ENCODE results near the gene AARSD1.

The AARSD1 gene

GRCh38 chr17:42913981-42914617, 50.2 kb downstream of the AARSD1 start:
- no peaks in the 10 kb centered on the region for H3K9me2 ChIP-seq (replicated peaks; ENCODE audit: insufficient read depth, low read length)
- H3K4me1 ChIP-seq (ENCODE audit: low read length), result peaks cover 6% of the 10 kb centered on the region
- H4K20me1 ChIP-seq (ENCODE audit: insufficient read depth, low read length), result no peaks in the 10 kb centered on the region
- no peak overlapping the region for H2AFZ ChIP-seq (ENCODE audit: low read length)
- no peak for DNase-seq
- no peak overlapping the region for H3K4me3 ChIP-seq (ENCODE audit: low read length)
- H3K27me3 ChIP-seq (replicated peaks; ENCODE audit: insufficient read depth, low read length), result no peaks in the 10 kb centered on the region
- TF ChIP-seq EZH2phosphoT487 (IDR thresholded peaks at IDR 0.05; ENCODE audit: low read length) (no peak), CTCF (IDR thresholded peaks at IDR 0.05; ENCODE audit: low read length) (no peak), EZH2 (optimal IDR thresholded peaks at IDR 0.05; ENCODE audit: low read depth, low read length) (no peak)
- H3K4me2 ChIP-seq (ENCODE audit: low read depth, low read length), result no peak overlapping the region
- no peaks in the 10 kb centered on the region for H3K36me3 ChIP-seq (replicated peaks; ENCODE audit: insufficient read depth, low read length)
- H3K79me2 ChIP-seq (ENCODE audit: low read length), result no peaks in the 10 kb centered on the region
- peaks cover 10% of the 10 kb centered on the region; the same call in 1 of the 2 replicates for H3F3A ChIP-seq (ENCODE audit: insufficient read depth, low read length)
- H3K9me3 ChIP-seq (replicated peaks; ENCODE audit: insufficient read depth, low read length), result no peaks in the 10 kb centered on the region
- no peak overlapping the region for H3K27ac ChIP-seq (ENCODE audit: low read length)
- H3K9ac ChIP-seq (ENCODE audit: low read length), result no peak overlapping the region

GRCh38 chr17:42913522-42913921, 50.7 kb downstream of the AARSD1 start:
- no peaks in the 10 kb centered on the region for H3K9me3 ChIP-seq (replicated peaks; ENCODE audit: insufficient read depth, low read length)
- no peak overlapping the region for H3K9ac ChIP-seq (ENCODE audit: low read length)
- no peak overlapping the region for H3K4me3 ChIP-seq (ENCODE audit: low read length)
- no peak for DNase-seq
- no peak overlapping the region for H3K27ac ChIP-seq (ENCODE audit: low read length)
- no peaks in the 10 kb centered on the region for H3K36me3 ChIP-seq (replicated peaks; ENCODE audit: insufficient read depth, low read length)
- H3F3A ChIP-seq (ENCODE audit: insufficient read depth, low read length), result peaks cover 4% of the 10 kb centered on the region; the same call in 1 of the 2 replicates
- H3K27me3 ChIP-seq (replicated peaks; ENCODE audit: insufficient read depth, low read length), result no peaks in the 10 kb centered on the region
- no peak overlapping the region for H2AFZ ChIP-seq (ENCODE audit: low read length)
- H3K4me1 ChIP-seq (ENCODE audit: low read length), result peaks cover 8% of the 10 kb centered on the region
- TF ChIP-seq CTCF (IDR thresholded peaks at IDR 0.05; ENCODE audit: low read length) (no peak), EZH2phosphoT487 (IDR thresholded peaks at IDR 0.05; ENCODE audit: low read length) (no peak), EZH2 (optimal IDR thresholded peaks at IDR 0.05; ENCODE audit: low read depth, low read length) (no peak)
- no peak overlapping the region for H3K4me2 ChIP-seq (ENCODE audit: low read depth, low read length)
- no peaks in the 10 kb centered on the region for H4K20me1 ChIP-seq (ENCODE audit: insufficient read depth, low read length)
- H3K79me2 ChIP-seq (ENCODE audit: low read length), result no peaks in the 10 kb centered on the region
- no peaks in the 10 kb centered on the region for H3K9me2 ChIP-seq (replicated peaks; ENCODE audit: insufficient read depth, low read length)

GRCh38 chr17:42908872-42909700, 55.2 kb downstream of the AARSD1 start:
- H2AFZ ChIP-seq (ENCODE audit: low read length), result 0 out of 2 replicates have a peak overlapping the region, but pooled peaks have one; percentile 14
- no peaks in the 10 kb centered on the region for H3K36me3 ChIP-seq (replicated peaks; ENCODE audit: insufficient read depth, low read length)

More at GRCh38 chr17:42908872-42909700, 55.2 kb downstream of the AARSD1 start:
- no peaks in the 10 kb centered on the region for H3K9me2 ChIP-seq (replicated peaks; ENCODE audit: insufficient read depth, low read length)
- H3K4me3 ChIP-seq (ENCODE audit: low read length), result no peak overlapping the region
- H4K20me1 ChIP-seq (ENCODE audit: insufficient read depth, low read length), result no peaks in the 10 kb centered on the region
- no peaks in the 10 kb centered on the region for H3K9me3 ChIP-seq (replicated peaks; ENCODE audit: insufficient read depth, low read length)
- DNase-seq, result peak; percentile 49
- no peak overlapping the region for H3K9ac ChIP-seq (ENCODE audit: low read length)
- H3K4me2 ChIP-seq (ENCODE audit: low read depth, low read length), result peak overlapping the region; percentile 33; the same call in 1 of the 2 replicates
- no peaks in the 10 kb centered on the region for H3K79me2 ChIP-seq (ENCODE audit: low read length)
- H3K27me3 ChIP-seq (replicated peaks; ENCODE audit: insufficient read depth, low read length), result no peaks in the 10 kb centered on the region
- peak overlapping the region; percentile 28; the same call in 1 of the 2 replicates for H3K27ac ChIP-seq (ENCODE audit: low read length)
- H3K4me1 ChIP-seq (ENCODE audit: low read length), result peaks cover 8% of the 10 kb centered on the region
- TF ChIP-seq EZH2phosphoT487 (IDR thresholded peaks at IDR 0.05; ENCODE audit: low read length), result no peak
- no peak for TF ChIP-seq CTCF (IDR thresholded peaks at IDR 0.05; ENCODE audit: low read length)
- peaks cover 4% of the 10 kb centered on the region; the same call in 1 of the 2 replicates for H3F3A ChIP-seq (ENCODE audit: insufficient read depth, low read length)
